Lung (tissue), 12 donors: ENCODE measurements around the gene UBE2V1. TPM values are rescaled to one million over a fixed set of nuclear protein-coding genes. Genes with fewer than 3 reads are reported as not detected.

Experiments
- ATAC-seq: fragments of 200-7000 bp; cut with Tn5 transposase; one replicate; pipeline ENCODE4 v1.9.1; 2020; ENCODE audit warnings: moderate number of reproducible peaks; ENCODE audit not compliant: insufficient read depth, low FRiP score
- DNase-seq, 3 donors: peaks; one replicate each; pipeline ENCODE4 v3.0.0-alpha.2; 2013 to 2017
- H3K27ac ChIP-seq, 2 donors: one replicate each; pipeline ENCODE4 v1.5.1; 2013; ENCODE audit warnings: mild to moderate bottlenecking in 2 of 2, moderate library complexity in 2 of 2, control low read depth in 1 of 2, inconsistent platforms in 1 of 2, low read depth in 1 of 2, low read length in 1 of 2
- H3K27me3 ChIP-seq, 3 donors: one replicate each; pipeline ENCODE4 v1.5.1; 2013; ENCODE audit warnings: low read length in 2 of 3; ENCODE audit not compliant: control insufficient read depth in 3 of 3, insufficient read depth in 3 of 3
- H3K36me3 ChIP-seq, 4 donors: one replicate each; pipeline ENCODE4 v1.5.1; 2013; ENCODE audit warnings: low read length in 4 of 4, mild to moderate bottlenecking in 1 of 4, moderate library complexity in 1 of 4; ENCODE audit not compliant: control insufficient read depth in 4 of 4, insufficient read depth in 4 of 4
- H3K4me1 ChIP-seq, 5 donors: one replicate each; pipeline ENCODE4 v1.5.1; 2013; ENCODE audit warnings: low read length in 5 of 5, mild to moderate bottlenecking in 2 of 5, moderate library complexity in 1 of 5; ENCODE audit not compliant: control insufficient read depth in 5 of 5, insufficient read depth in 5 of 5
- H3K4me3 ChIP-seq: one replicate; pipeline ENCODE4 v1.5.1; 2013; ENCODE audit warnings: mild to moderate bottlenecking, control low read depth, moderate library complexity
- H3K9ac ChIP-seq, 2 donors: one replicate each; pipeline ENCODE4 v1.5.1; 2013; ENCODE audit warnings: low read length in 2 of 2, control low read depth in 1 of 2; ENCODE audit not compliant: insufficient read depth in 1 of 2
- H3K9me3 ChIP-seq, 4 donors: one replicate each; pipeline ENCODE4 v1.5.1; 2013; ENCODE audit warnings: low read length in 3 of 4, mild to moderate bottlenecking in 1 of 4, moderate library complexity in 1 of 4; ENCODE audit not compliant: control insufficient read depth in 4 of 4, insufficient read depth in 3 of 4
- WGBS, 2 donors: extraction: QIAGEN DNeasy Blood & Tissue Kit; methylation state at CpG; one replicate each; pipeline ENCODE4 v1.1.7; 2013; 5-methylcytosine and 5-hydroxymethylcytosine counted together
- polyA plus RNA-seq, 2 donors: library from polyadenylated mRNA; stranded (reverse); fragments of 200-250 nt; gene quantifications; one replicate each; pipeline ENCODE4 v1.2.1, GENCODE V29; 2013
- total RNA-seq, 2 donors: library from RNA; depleted of rRNA in 1 of 2; stranded (reverse); fragments of >200 nt in 1 of 2; gene quantifications; one replicate each; pipeline ENCODE4 v1.2.1, GENCODE V29; 2014 to 2021
- TF ChIP-seq, protein P1 (sequence below): IDR thresholded peaks from 2 replicates; pipeline ENCODE4 v1.5.1; 2012; ENCODE audit warnings: mild to moderate bottlenecking; ENCODE audit errors: control extremely low read depth, extremely low read depth
- donor health status: control.
- donor health status: control.
- donor health status: Bipolar disorder and iron deficiency.
- donor health status: healthy.
- donor health status: DM: yes; HTN: yes; CAD: no.

UBE2V1 gene
- total and polyA plus RNA-seq, 4 donors = 56.4 to 103 (median 69.2) TPM

DNA sequence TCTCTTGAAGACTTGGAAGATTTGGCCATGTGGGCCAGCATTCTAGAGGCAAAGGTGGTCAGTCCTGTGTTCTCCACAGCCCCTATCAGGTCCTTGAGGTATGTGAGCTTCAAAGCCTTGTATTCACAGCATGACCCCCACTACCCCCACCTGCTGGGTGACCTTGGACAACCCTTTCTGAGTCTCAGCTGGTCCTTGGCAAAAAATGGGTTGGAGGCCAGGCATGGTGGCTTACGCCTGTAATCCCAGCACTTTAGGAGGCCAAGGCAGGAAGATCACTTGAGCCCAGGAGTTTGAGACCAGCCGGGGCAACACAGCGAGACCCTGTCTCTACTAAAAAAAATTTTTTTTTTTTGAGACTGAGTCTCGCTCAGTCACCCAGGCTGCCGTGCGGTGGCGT is 42.6 kb downstream of the UBE2V1 start:
- ATAC-seq = no peak
- Histone ChIP-seq H3K4me3 (no peak overlapping the region), H3K27ac (no peak overlapping the region), H3K36me3 (no peaks in the 10 kb centered on the region), H3K9ac (no peak overlapping the region), H3K9me3 (no peaks in the 10 kb centered on the region), H3K4me1 (peaks cover 0 to 4% (median 2%) of the 10 kb centered on the region in 5 donors), H3K27me3 (no peaks in the 10 kb centered on the region)
- 95 to 96% methylated on average over 7 of the region's 7 CpGs for WGBS, 2 donors
- TF ChIP-seq, protein P1, sequence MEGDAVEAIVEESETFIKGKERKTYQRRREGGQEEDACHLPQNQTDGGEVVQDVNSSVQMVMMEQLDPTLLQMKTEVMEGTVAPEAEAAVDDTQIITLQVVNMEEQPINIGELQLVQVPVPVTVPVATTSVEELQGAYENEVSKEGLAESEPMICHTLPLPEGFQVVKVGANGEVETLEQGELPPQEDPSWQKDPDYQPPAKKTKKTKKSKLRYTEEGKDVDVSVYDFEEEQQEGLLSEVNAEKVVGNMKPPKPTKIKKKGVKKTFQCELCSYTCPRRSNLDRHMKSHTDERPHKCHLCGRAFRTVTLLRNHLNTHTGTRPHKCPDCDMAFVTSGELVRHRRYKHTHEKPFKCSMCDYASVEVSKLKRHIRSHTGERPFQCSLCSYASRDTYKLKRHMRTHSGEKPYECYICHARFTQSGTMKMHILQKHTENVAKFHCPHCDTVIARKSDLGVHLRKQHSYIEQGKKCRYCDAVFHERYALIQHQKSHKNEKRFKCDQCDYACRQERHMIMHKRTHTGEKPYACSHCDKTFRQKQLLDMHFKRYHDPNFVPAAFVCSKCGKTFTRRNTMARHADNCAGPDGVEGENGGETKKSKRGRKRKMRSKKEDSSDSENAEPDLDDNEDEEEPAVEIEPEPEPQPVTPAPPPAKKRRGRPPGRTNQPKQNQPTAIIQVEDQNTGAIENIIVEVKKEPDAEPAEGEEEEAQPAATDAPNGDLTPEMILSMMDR = no peak
- no peak for DNase-seq

DNA sequence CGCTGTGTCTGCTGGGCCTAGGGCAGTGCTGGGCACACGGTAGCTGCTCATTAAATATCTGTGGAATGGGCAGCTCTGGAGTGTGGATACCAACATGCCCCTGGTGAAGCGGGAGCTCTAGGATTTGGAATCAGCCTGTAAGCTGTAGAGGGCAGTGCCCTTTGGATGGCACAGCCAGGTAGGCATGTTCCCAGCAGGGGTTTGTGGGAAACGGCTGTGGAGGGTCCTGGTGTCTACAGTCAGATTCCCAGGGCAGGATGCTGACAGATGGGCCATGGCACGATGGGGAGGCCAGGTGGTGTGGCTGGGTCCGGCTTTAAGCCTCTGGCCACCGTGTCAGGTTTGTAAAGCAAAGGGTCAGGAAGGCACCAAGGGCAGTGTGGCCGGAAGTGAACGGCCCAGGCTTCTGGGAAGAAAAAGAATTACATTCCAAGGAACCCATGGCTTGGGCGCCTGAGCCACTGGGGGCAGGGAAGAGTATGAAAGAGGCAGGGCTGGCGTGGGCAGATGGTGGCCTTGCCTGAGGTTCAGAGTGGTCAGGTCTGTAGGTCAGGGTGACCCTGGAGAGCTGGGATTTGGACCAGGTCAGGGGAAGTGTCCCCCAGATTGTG is 44.8 kb downstream of the UBE2V1 start:
- no peak overlapping the region for H3K9ac ChIP-seq
- H3K27ac ChIP-seq = no peak overlapping the region
- ATAC-seq (no peak), DNase-seq (no peak)
- H3K4me3 ChIP-seq = no peak overlapping the region
- H3K9me3 ChIP-seq = no peaks in the 10 kb centered on the region
- H3K27me3 ChIP-seq = no peaks in the 10 kb centered on the region
- TF ChIP-seq, protein P1 = no peak
- whole genome bisulfite sequencing, 2 donors = 79 to 87% methylated on average over 11 of the region's 11 CpGs
- peaks cover 0 to 4% (median 2%) of the 10 kb centered on the region in 5 donors for H3K4me1 ChIP-seq
- H3K36me3 ChIP-seq = no peaks in the 10 kb centered on the region

DNA sequence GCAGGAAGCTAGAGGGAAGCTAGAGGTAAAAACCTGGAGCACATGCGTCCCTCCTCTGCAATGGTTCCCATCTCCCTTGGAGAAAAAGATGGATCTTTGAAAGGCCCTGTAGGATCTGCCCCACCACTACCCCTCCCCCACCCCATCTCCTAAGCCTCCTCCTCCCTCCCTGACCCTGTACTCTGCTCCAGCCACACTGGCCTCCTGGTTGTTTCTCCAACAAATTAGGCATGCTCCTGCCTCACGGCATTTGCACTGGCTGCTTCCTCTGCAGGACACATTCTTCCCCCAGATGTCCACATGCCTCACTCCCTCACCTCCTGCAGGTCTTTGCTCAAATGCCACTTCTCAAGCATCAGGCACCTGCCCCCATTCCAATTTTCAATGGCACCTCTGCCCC is 45.5 kb downstream of the UBE2V1 start:
- TF ChIP-seq, protein P1 = no peak
- Histone ChIP-seq H3K27me3 (no peaks in the 10 kb centered on the region), H3K4me3 (no peak overlapping the region), H3K9me3 (no peaks in the 10 kb centered on the region), H3K4me1 (peaks cover 0 to 4% (median 2%) of the 10 kb centered on the region in 5 donors), H3K9ac (no peak overlapping the region), H3K27ac (no peak overlapping the region), H3K36me3 (no peaks in the 10 kb centered on the region)
- WGBS, 2 donors = 83 to 85% methylated on average over 2 of the region's 2 CpGs
- DNase-seq (no peak), ATAC-seq (no peak)

DNA sequence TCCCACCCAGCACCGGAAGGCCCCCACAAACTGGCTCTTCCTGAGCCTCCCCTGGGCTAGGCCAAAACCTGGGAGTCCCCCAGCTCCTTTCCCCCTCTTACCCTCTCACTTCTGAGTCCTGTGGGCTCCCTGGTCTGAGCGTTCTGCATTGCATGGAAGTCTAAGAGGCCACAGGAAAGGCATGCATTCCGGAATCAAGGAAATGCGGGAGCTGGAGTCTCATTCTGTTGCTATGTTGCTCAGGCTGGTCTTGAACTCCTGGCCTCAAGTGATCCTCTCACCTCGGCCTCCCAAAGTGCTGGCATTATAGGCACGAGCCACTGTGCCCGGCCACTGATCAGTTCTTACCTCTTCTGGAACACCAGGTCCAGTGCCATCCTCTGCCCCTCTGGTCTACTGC is 45.9 kb downstream of the UBE2V1 start:
- 91% methylated on average over 7 of the region's 7 CpGs for WGBS, 2 donors
- ATAC-seq (no peak), DNase-seq (no peak)
- H3K4me3 ChIP-seq = no peak overlapping the region
- no peaks in the 10 kb centered on the region for H3K9me3 ChIP-seq
- H3K36me3 ChIP-seq = no peaks in the 10 kb centered on the region
- no peaks in the 10 kb centered on the region for H3K27me3 ChIP-seq
- no peak overlapping the region for H3K9ac ChIP-seq
- TF ChIP-seq, protein P1 = no peak
- no peak overlapping the region for H3K27ac ChIP-seq
- H3K4me1 ChIP-seq = peaks cover 0 to 4% (median 2%) of the 10 kb centered on the region in 5 donors
